H9 (cell line): ENCODE measurements around the gene XPR1. TPM values are rescaled to one million over a fixed set of nuclear protein-coding genes. Genes with fewer than 3 reads are reported as not detected.

Experiments
- DNase-seq: peaks from one replicate; pipeline ENCODE4 v3.0.0-alpha.2; 2017
- H2AFZ ChIP-seq: one replicate; pipeline ENCODE4 v1.6.1; 2013; ENCODE audit warnings: mild to moderate bottlenecking, low read length, control low read depth, moderate library complexity
- H2AK5ac ChIP-seq: 2 replicates; pipeline ENCODE4 v1.6.1; 2013; ENCODE audit warnings: low read length, control low read depth, mixed read lengths; ENCODE audit not compliant: insufficient read length
- H2BK120ac ChIP-seq: one replicate; pipeline ENCODE4 v1.6.1; 2013; ENCODE audit warnings: low read depth, mild to moderate bottlenecking, low read length, control low read depth, inconsistent platforms; ENCODE audit not compliant: poor library complexity, severe bottlenecking
- H2BK12ac ChIP-seq: 2 replicates; pipeline ENCODE4 v1.6.1; 2013; ENCODE audit warnings: low read length, control low read depth, mixed read lengths, low read depth; ENCODE audit not compliant: insufficient read length
- H2BK15ac ChIP-seq: 2 replicates; pipeline ENCODE4 v1.6.1; 2013; ENCODE audit warnings: low read depth, low read length, control low read depth
- H2BK20ac ChIP-seq: one replicate; pipeline ENCODE4 v1.6.1; 2013; ENCODE audit warnings: low read depth, mild to moderate bottlenecking, low read length, control low read depth, inconsistent platforms; ENCODE audit not compliant: poor library complexity, severe bottlenecking
- H2BK5ac ChIP-seq: 2 replicates; pipeline ENCODE4 v1.6.1; 2013; ENCODE audit warnings: low read length, control low read depth, mixed read lengths; ENCODE audit not compliant: insufficient read length
- H3K14ac ChIP-seq: 2 replicates; pipeline ENCODE4 v1.6.1; 2013; ENCODE audit warnings: low read length, control low read depth; ENCODE audit not compliant: insufficient read depth
- H3K18ac ChIP-seq: 2 replicates; pipeline ENCODE4 v1.6.1; 2013; ENCODE audit warnings: low read depth, mild to moderate bottlenecking, mixed read lengths, low read length, control low read depth; ENCODE audit not compliant: insufficient read length
- H3K23ac ChIP-seq: 2 replicates; pipeline ENCODE4 v1.6.1; 2013; ENCODE audit warnings: low read length, control low read depth, mixed read lengths, low read depth; ENCODE audit not compliant: insufficient read length
- H3K23me2 ChIP-seq: 2 replicates; pipeline ENCODE4 v1.6.1; 2013; ENCODE audit warnings: low read depth, mild to moderate bottlenecking, mixed read lengths, low read length, control low read depth; ENCODE audit not compliant: insufficient read length, poor library complexity, severe bottlenecking
- H3K27ac ChIP-seq: 2 replicates; pipeline ENCODE4 v1.5.1; 2013; ENCODE audit warnings: low read length, control low read depth, mixed read lengths, low read depth; ENCODE audit not compliant: insufficient read length
- H3K27me3 ChIP-seq: 2 replicates; pipeline ENCODE4 v1.6.1; 2013; ENCODE audit warnings: low read length, control low read depth, inconsistent platforms; ENCODE audit not compliant: insufficient read depth
- H3K4ac ChIP-seq: 2 replicates; pipeline ENCODE4 v1.6.1; 2013; ENCODE audit warnings: low read depth, mild to moderate bottlenecking, control low read depth, inconsistent platforms, low read length, moderate library complexity
- H3K4me1 ChIP-seq: 2 replicates; pipeline ENCODE4 v1.6.1; 2013; ENCODE audit warnings: low read length, control low read depth, inconsistent platforms; ENCODE audit not compliant: insufficient read depth
- H3K4me2 ChIP-seq: 2 replicates; pipeline ENCODE4 v1.6.1; 2013; ENCODE audit warnings: low read length, control low read depth, mixed read lengths; ENCODE audit not compliant: insufficient read length, insufficient read depth
- H3K56ac ChIP-seq: 2 replicates; pipeline ENCODE4 v1.6.1; 2013; ENCODE audit warnings: low read depth, mild to moderate bottlenecking, mixed read lengths, low read length, control low read depth; ENCODE audit not compliant: insufficient read length
- H3K79me1 ChIP-seq: 2 replicates; pipeline ENCODE4 v1.6.1; 2013; ENCODE audit warnings: low read depth, mild to moderate bottlenecking, moderate library complexity, low read length, control low read depth, inconsistent platforms; ENCODE audit not compliant: insufficient read depth, poor library complexity, severe bottlenecking
- H3K79me2 ChIP-seq: 2 replicates; pipeline ENCODE4 v1.6.1; 2013; ENCODE audit warnings: low read length, control low read depth, inconsistent platforms; ENCODE audit not compliant: insufficient read depth
- H3K9ac ChIP-seq: 2 replicates; pipeline ENCODE4 v1.6.1; 2013; ENCODE audit warnings: low read length, control low read depth, mixed read lengths; ENCODE audit not compliant: insufficient read length; ENCODE audit errors: extremely low read depth
- H3K9me3 ChIP-seq: one replicate; pipeline ENCODE4 v1.6.1; 2013; ENCODE audit warnings: low read depth, low read length, inconsistent platforms; ENCODE audit not compliant: control insufficient read depth
- H3T11ph ChIP-seq: one replicate; pipeline ENCODE4 v1.6.1; 2013; ENCODE audit warnings: mild to moderate bottlenecking, low read length, control low read depth, inconsistent platforms
- H4K20me1 ChIP-seq: one replicate; pipeline ENCODE4 v1.6.1; 2013; ENCODE audit not compliant: control insufficient read depth, insufficient read length, insufficient read depth
- H4K5ac ChIP-seq: 2 replicates; pipeline ENCODE4 v1.6.1; 2013; ENCODE audit warnings: low read depth, mild to moderate bottlenecking, mixed read lengths, low read length, control low read depth; ENCODE audit not compliant: insufficient read length
- H4K8ac ChIP-seq: replicated peaks from 2 replicates; pipeline ENCODE4 v1.6.1; 2013; ENCODE audit warnings: low read length, control low read depth, mixed read lengths, low read depth; ENCODE audit not compliant: insufficient read length
- H4K91ac ChIP-seq: 2 replicates; pipeline ENCODE4 v1.6.1; 2013; ENCODE audit warnings: low read depth, mild to moderate bottlenecking, moderate library complexity, mixed read lengths, low read length, control low read depth; ENCODE audit not compliant: insufficient read length
- H3K27ac Mint-ChIP-seq, 3 experiments: 2 replicates in 2 of 3; 3 replicates in 1 of 3; pipeline ENCODE4 v1.8.0; 2020 to 2021; ENCODE audit warnings: mixed read lengths in 3 of 3, mild to moderate bottlenecking in 1 of 3, moderate library complexity in 1 of 3
- H3K27me3 Mint-ChIP-seq: 2 replicates; pipeline ENCODE4 v1.8.0; 2021; ENCODE audit warnings: low read depth, mild to moderate bottlenecking, moderate library complexity, mixed read lengths
- H3K36me3 Mint-ChIP-seq, 3 experiments: 2 replicates in 2 of 3; 3 replicates in 1 of 3; pipeline ENCODE4 v1.8.0; 2020 to 2021; ENCODE audit warnings: low read depth in 3 of 3, mixed read lengths in 3 of 3; ENCODE audit not compliant: insufficient read depth in 1 of 3
- H3K4me1 Mint-ChIP-seq, 2 experiments: 2 replicates each; pipeline ENCODE4 v1.8.0; 2020; ENCODE audit warnings: mixed read lengths in 2 of 2
- H3K4me3 Mint-ChIP-seq, 2 experiments: 2 replicates in 1 of 2; 3 replicates in 1 of 2; pipeline ENCODE4 v1.8.0; 2020 to 2021; ENCODE audit warnings: mild to moderate bottlenecking in 2 of 2, mixed read lengths in 2 of 2, moderate library complexity in 1 of 2
- H3K9me3 Mint-ChIP-seq, 2 experiments: 2 replicates in 1 of 2; 3 replicates in 1 of 2; pipeline ENCODE4 v1.8.0; 2020; ENCODE audit warnings: mild to moderate bottlenecking in 2 of 2, mixed read lengths in 2 of 2, moderate library complexity in 1 of 2
- WGBS: extraction: QIAGEN DNeasy Blood & Tissue Kit; methylation state at CpG from one replicate; pipeline ENCODE4 v1.1.7; 2013; ENCODE audit warnings: missing lambda C conversion rate, low lambda C conversion rate, mixed read lengths; ENCODE audit not compliant: insufficient read length; ENCODE audit errors: extremely low coverage; 5-methylcytosine and 5-hydroxymethylcytosine counted together
- total RNA-seq: library from RNA; stranded (reverse); gene quantifications from 2 replicates; pipeline ENCODE4 v1.2.1, GENCODE V29; 2021
- TF ChIP-seq, protein P1 (sequence below): fragments of 200-600 bp; sonication (generic); conservative IDR thresholded peaks from 3 replicates; pipeline ENCODE4 v1.8.0; 2021; ENCODE audit warnings: antibody characterized with exemption, mild to moderate bottlenecking

Gene XPR1
- total RNA-seq, 1 experiment from 2014 or later: 34.1 TPM

DNA sequence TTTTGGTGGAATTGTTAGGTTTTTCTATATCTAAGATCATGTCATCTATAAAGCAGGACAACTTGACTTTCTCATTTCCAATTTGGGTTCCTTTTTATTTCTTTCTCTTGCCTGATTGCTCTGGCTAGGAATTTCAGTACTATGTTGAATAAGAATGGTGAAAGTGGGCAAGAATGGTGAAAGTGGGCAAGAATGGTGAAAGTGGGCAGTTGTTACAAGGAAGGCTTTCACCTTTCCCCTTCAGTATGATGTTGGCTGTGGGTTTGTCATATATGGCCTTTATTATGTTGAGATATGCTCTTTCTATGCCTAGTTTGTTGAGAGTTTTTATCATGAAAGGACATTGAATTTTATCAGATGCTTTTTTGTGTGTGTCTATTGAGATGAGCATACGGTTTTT is 64.5 kb downstream of the XPR1 start:
- no peaks in the 10 kb centered on the region for H3K27me3 Mint-ChIP-seq
- DNase-seq: no peak
- no peak overlapping the region for H4K8ac ChIP-seq
- H3K9me3 ChIP-seq: no peaks in the 10 kb centered on the region
- no peak overlapping the region for H2BK12ac ChIP-seq
- H3K4me3 Mint-ChIP-seq: no peak overlapping the region
- no peak overlapping the region for H3K23ac ChIP-seq
- H3K4me1 ChIP-seq: no peaks in the 10 kb centered on the region; the same call in 1 of the 2 replicates
- H2BK20ac ChIP-seq: no peak overlapping the region
- no peak overlapping the region for H2AFZ ChIP-seq
- no peak overlapping the region for H3T11ph ChIP-seq
- H3K14ac ChIP-seq: no peak overlapping the region
- H4K20me1 ChIP-seq: no peaks in the 10 kb centered on the region
- no peak overlapping the region for H3K4me2 ChIP-seq
- H3K23me2 ChIP-seq: no peaks in the 10 kb centered on the region
- H3K4me1 Mint-ChIP-seq: peaks cover 23 to 26% of the 10 kb centered on the region in 2 experiments
- H3K79me2 ChIP-seq: no peaks in the 10 kb centered on the region; the same call in 1 of the 2 replicates
- H3K18ac ChIP-seq: no peak overlapping the region
- H3K27ac ChIP-seq: no peak overlapping the region
- H3K79me1 ChIP-seq: no peaks in the 10 kb centered on the region
- TF ChIP-seq, protein P1, sequence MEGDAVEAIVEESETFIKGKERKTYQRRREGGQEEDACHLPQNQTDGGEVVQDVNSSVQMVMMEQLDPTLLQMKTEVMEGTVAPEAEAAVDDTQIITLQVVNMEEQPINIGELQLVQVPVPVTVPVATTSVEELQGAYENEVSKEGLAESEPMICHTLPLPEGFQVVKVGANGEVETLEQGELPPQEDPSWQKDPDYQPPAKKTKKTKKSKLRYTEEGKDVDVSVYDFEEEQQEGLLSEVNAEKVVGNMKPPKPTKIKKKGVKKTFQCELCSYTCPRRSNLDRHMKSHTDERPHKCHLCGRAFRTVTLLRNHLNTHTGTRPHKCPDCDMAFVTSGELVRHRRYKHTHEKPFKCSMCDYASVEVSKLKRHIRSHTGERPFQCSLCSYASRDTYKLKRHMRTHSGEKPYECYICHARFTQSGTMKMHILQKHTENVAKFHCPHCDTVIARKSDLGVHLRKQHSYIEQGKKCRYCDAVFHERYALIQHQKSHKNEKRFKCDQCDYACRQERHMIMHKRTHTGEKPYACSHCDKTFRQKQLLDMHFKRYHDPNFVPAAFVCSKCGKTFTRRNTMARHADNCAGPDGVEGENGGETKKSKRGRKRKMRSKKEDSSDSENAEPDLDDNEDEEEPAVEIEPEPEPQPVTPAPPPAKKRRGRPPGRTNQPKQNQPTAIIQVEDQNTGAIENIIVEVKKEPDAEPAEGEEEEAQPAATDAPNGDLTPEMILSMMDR: no peak
- WGBS: no CpG with 5 or more reads among the region's 1 CpG
- no peak overlapping the region for H4K91ac ChIP-seq
- H4K5ac ChIP-seq: no peak overlapping the region
- no peak overlapping the region for H2AK5ac ChIP-seq
- no peak overlapping the region for H2BK15ac ChIP-seq
- peaks cover 20 to 22% (median 20%) of the 10 kb centered on the region in 3 experiments for H3K36me3 Mint-ChIP-seq
- no peak overlapping the region for H3K27ac Mint-ChIP-seq
- H3K9me3 Mint-ChIP-seq: peaks cover 17 to 28% of the 10 kb centered on the region in 2 experiments
- H3K4ac ChIP-seq: no peak overlapping the region
- no peak overlapping the region for H3K9ac ChIP-seq
- no peak overlapping the region for H2BK120ac ChIP-seq
- no peak overlapping the region for H2BK5ac ChIP-seq
- no peaks in the 10 kb centered on the region for H3K27me3 ChIP-seq
- no peak overlapping the region for H3K56ac ChIP-seq
